K562 (cell line): Measurements from ENCODE around the gene THOP1. TPM values are rescaled to one million over a fixed set of nuclear protein-coding genes. Genes with fewer than 3 reads are reported as not detected.

Experiments used
- ATAC-seq: fragments of 200-7000 bp; cut with Tn5 transposase; 3 replicates; pipeline ENCODE4 v1.9.1; 2020; ENCODE audit warnings: moderate library complexity
- BruUV-seq: library from RNA; stranded (reverse); fragments of 400-500 nt; replicated peaks from 2 replicates; lab custom pipeline; 2021; lab: Mats Ljungman, UMichigan
- CTCF ChIA-PET: fragments of 300-600 bp; formaldehyde crosslinking; extraction: SDS; loops from one replicate; lab custom pipeline; 2021; ENCODE audit warnings: low intra/inter-chr PET ratio; lab: Yijun Ruan, JAX
- POLR2A ChIA-PET: fragments of 300-600, 350-650 bp; sonication (Branson Sonifier 250); formaldehyde crosslinking; extraction: SDS; loops from one replicate; lab custom pipeline; 2021; ENCODE audit warnings: antibody characterized with exemption, inconsistent platforms; lab: Yijun Ruan, JAX
- DNase-seq, 4 experiments: peaks; one replicate each; pipeline versions ENCODE4 v3.0.0 to v3.0.0-alpha.2; 2011 to 2018; ENCODE audit warnings: low spot score in 3 of 4, mixed read lengths in 3 of 4; ENCODE audit errors: extremely low read depth in 1 of 4
- FAIRE-seq: peaks from 2 replicates; lab custom pipeline; 2011; peaks lifted over from hg19 to GRCh38; lab: Jason Lieb, UNC
- H2AFZ ChIP-seq: 2 replicates; pipeline ENCODE4 v1.6.0; 2011; ENCODE audit warnings: low read depth, low read length, control low read depth, inconsistent platforms
- H3K27ac ChIP-seq: fragments of 200-600 bp; 3 replicates; pipeline ENCODE4 v1.8.0; 2011; ENCODE audit warnings: low read depth, mild to moderate bottlenecking, control low read depth, inconsistent platforms, low read length, moderate library complexity, mixed read lengths; ENCODE audit errors: extremely low read depth
- H3K27me3 ChIP-seq, 2 experiments: fragments of 300-600 bp in 1 of 2; 2 replicates in 1 of 2; 3 replicates in 1 of 2; pipeline versions ENCODE4 v1.6.0 to v1.8.0; 2011; ENCODE audit warnings: inconsistent platforms in 2 of 2, low read length in 2 of 2, mild to moderate bottlenecking in 1 of 2, mixed read lengths in 1 of 2, moderate library complexity in 1 of 2; ENCODE audit not compliant: control insufficient read depth in 2 of 2, insufficient read depth in 2 of 2
- H3K36me3 ChIP-seq: fragments of 300-600 bp; 3 replicates; pipeline ENCODE4 v1.8.0; 2011; ENCODE audit warnings: mild to moderate bottlenecking, low read length, inconsistent platforms; ENCODE audit not compliant: control insufficient read depth, insufficient read depth
- H3K4me1 ChIP-seq, 2 experiments: fragments of 200-600 bp in 1 of 2; replicated peaks in 1 of 2; 2 replicates in 1 of 2; 3 replicates in 1 of 2; pipeline versions ENCODE4 v1.5.1 to v1.8.0; 2011; ENCODE audit warnings: inconsistent platforms in 2 of 2, low read length in 2 of 2, mild to moderate bottlenecking in 1 of 2, mixed read lengths in 1 of 2, moderate library complexity in 1 of 2; ENCODE audit not compliant: control insufficient read depth in 2 of 2, insufficient read depth in 2 of 2
- H3K4me2 ChIP-seq: 2 replicates; pipeline ENCODE4 v1.6.1; 2011; ENCODE audit warnings: low read length, control low read depth, inconsistent platforms, mixed read lengths; ENCODE audit not compliant: insufficient read depth
- H3K4me3 ChIP-seq: fragments of 200-600 bp; sonication (generic), shearing (Covaris generic); 2 replicates; pipeline ENCODE4 v1.5.1; 2016; ENCODE audit warnings: control low read depth, inconsistent platforms
- H3K79me2 ChIP-seq: fragments of 200-600 bp; 3 replicates; pipeline ENCODE4 v1.8.0; 2011; ENCODE audit warnings: low read length, inconsistent platforms; ENCODE audit not compliant: control insufficient read depth, insufficient read depth
- H3K9ac ChIP-seq, 2 experiments: 2 replicates each; pipeline versions ENCODE4 v1.6.0 to v1.6.1; 2011; ENCODE audit warnings: low read depth in 2 of 2, low read length in 2 of 2, control low read depth in 1 of 2, inconsistent platforms in 1 of 2, mild to moderate bottlenecking in 1 of 2, mixed read lengths in 1 of 2; ENCODE audit not compliant: insufficient read depth in 1 of 2
- H3K9me1 ChIP-seq: one replicate; pipeline ENCODE4 v1.6.0; 2011; ENCODE audit warnings: inconsistent platforms, mild to moderate bottlenecking, low read length, moderate library complexity; ENCODE audit not compliant: control insufficient read depth, insufficient read depth
- H3K9me3 ChIP-seq: replicated peaks from 2 replicates; pipeline ENCODE4 v1.5.1; 2011; ENCODE audit warnings: low read depth, low read length, inconsistent platforms; ENCODE audit not compliant: control insufficient read depth, insufficient read depth
- H4K20me1 ChIP-seq: replicated peaks from 2 replicates; pipeline ENCODE4 v1.6.1; 2011; ENCODE audit warnings: low read length, inconsistent platforms, mixed read lengths; ENCODE audit not compliant: control insufficient read depth, insufficient read depth
- ASH1L ChIP-seq: fragments of 450-650 bp; IDR thresholded peaks from 2 replicates; pipeline ENCODE4 v1.6.1; 2018; ENCODE audit warnings: borderline replicate concordance, mild to moderate bottlenecking, low read depth; ENCODE audit not compliant: partially characterized antibody
- DIDO1 ChIP-seq: fragments of 450-650 bp; IDR thresholded peaks from 2 replicates; pipeline ENCODE4 v1.6.1; 2016; ENCODE audit warnings: low read depth, missing biosample characterization, missing genetic modification characterization
- DPF2 ChIP-seq: fragments of 450-650 bp; IDR thresholded peaks from 2 replicates; pipeline ENCODE4 v1.6.1; 2016
- HLTF ChIP-seq: fragments of 450-650 bp; IDR thresholded peaks from 2 replicates; pipeline ENCODE4 v1.6.1; 2016
- MAZ ChIP-seq, 2 experiments: fragments of 450-650 bp in 1 of 2; sonication (generic) in 1 of 2; formaldehyde crosslinking; IDR thresholded peaks in 1 of 2; conservative IDR thresholded peaks in 1 of 2; 2 replicates each; pipeline versions ENCODE4 v1.4.0 to v1.5.0; 2020; ENCODE audit warnings: mild to moderate bottlenecking in 1 of 2, missing genetic modification reagents in 1 of 2
- MBD2 ChIP-seq: sonication (generic); IDR thresholded peaks from 2 replicates; pipeline ENCODE4 v1.6.1; 2016; ENCODE audit warnings: low read depth, borderline replicate concordance
- NCOA4 ChIP-seq: fragments of 450-650 bp; IDR thresholded peaks from 2 replicates; pipeline ENCODE4 v1.6.1; 2018; ENCODE audit warnings: mild to moderate bottlenecking; ENCODE audit not compliant: partially characterized antibody
- SUPT5H ChIP-seq: fragments of 450-650 bp; IDR thresholded peaks from 2 replicates; pipeline ENCODE4 v1.6.1; 2016
- ZNF239 ChIP-seq: fragments of 250-450 bp; sonication (Bioruptor Pico); IDR thresholded peaks from 2 replicates; pipeline ENCODE4 v1.4.0; 2020; ENCODE audit warnings: mild to moderate bottlenecking
- WGBS: fragments of 100-300 bp; shearing (Covaris generic); methylation state at CpG from one replicate; pipeline ENCODE4 v1.1.6; 2016; ENCODE audit warnings: low coverage, mixed read lengths; ENCODE audit not compliant: insufficient coverage; ENCODE audit errors: missing lambda C conversion rate; 5-methylcytosine and 5-hydroxymethylcytosine counted together
- in situ Hi-C: fragments of 300-500 bp; cut with MboI; formaldehyde crosslinking; loops from 4 replicates; pipeline ENCODE4 v1.15.0; 2018; ENCODE audit warnings: inconsistent platforms, mixed read lengths
- intact Hi-C: fragments of 100-400 bp; cut with micrococcal nuclease; formaldehyde crosslinking; loops from 2 replicates; pipeline ENCODE4 v1.14.2; 2022
- polyA plus RNA-seq, 8 experiments: library from polyadenylated mRNA; depleted of rRNA in 4 of 8; stranded (reverse) in 5 of 8; unstranded in 3 of 8; fragments of >200 nt; fragmentation: Nextera tagmentation in 2 of 8; fragmentation: Illumina TruSeq in 1 of 8; extraction: Ambion mirVana in 2 of 8; extraction: Trizol in 1 of 8; gene quantifications; 2 replicates each; pipeline versions ENCODE4 v1.2.1 to v1.2.3, GENCODE V29; 2011 to 2014; ENCODE audit warnings: inconsistent platforms in 1 of 8, missing spikeins in 1 of 8
- total RNA-seq, 7 experiments: library from RNA; depleted of rRNA in 6 of 7; stranded (reverse); fragments of >200 nt in 6 of 7; fragmentation: Illumina TruSeq in 2 of 7; extraction: Trizol in 2 of 7; gene quantifications; 2 replicates each; pipeline versions ENCODE4 v1.2.1 to v1.2.3, GENCODE V29; 2011 to 2021; ENCODE audit warnings: low replicate concordance in 1 of 7
- TF ChIP-seq, protein P1 (sequence below), 2 experiments: fragments of 450-650 bp in 1 of 2; sonication (generic) in 1 of 2; formaldehyde crosslinking in 1 of 2; IDR thresholded peaks in 1 of 2; conservative IDR thresholded peaks in 1 of 2; 2 replicates each; pipeline versions ENCODE4 v1.6.1 to v1.8.1; 2016 to 2023; ENCODE audit warnings: mild to moderate bottlenecking in 2 of 2, moderate library complexity in 2 of 2, inconsistent platforms in 1 of 2, missing genetic modification reagents in 1 of 2
- TF ChIP-seq, protein P2 (sequence below): IDR thresholded peaks from 2 replicates; pipeline ENCODE4 v1.6.1; 2011; ENCODE audit warnings: borderline replicate concordance, low read depth, mild to moderate bottlenecking, moderate library complexity, low read length; ENCODE audit not compliant: insufficient read depth, poor library complexity, severe bottlenecking

The THOP1 gene
- total and polyA plus RNA-seq, 9 of the 15 experiments (the other 6 are each of a cell fraction or from before 2014, with no cell fraction given): 1.3 to 255 (median 96.1) TPM

DNA sequence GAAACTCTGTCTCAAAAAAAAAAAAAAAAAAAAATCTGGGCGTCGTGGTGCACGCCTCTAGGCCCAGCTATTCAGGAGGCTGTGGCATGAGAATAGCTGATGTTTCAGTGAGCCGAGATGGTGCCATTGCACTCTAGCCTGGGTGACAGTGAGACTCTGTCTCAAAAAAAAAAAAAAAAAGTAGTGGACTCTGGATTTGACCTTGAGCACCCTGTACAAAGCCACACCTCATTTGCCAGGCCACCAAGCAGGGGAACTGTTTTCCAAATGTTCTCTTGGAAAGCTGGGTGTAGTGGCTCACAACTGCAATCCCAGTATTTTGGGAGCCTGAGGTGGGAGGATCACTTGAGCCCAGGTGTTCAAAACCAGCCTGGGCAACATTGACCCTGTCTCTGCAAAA lies 52.1 kb downstream of the THOP1 start (continued):
- no peak for TF ChIP-seq MBD2
- TF ChIP-seq, protein P1, sequence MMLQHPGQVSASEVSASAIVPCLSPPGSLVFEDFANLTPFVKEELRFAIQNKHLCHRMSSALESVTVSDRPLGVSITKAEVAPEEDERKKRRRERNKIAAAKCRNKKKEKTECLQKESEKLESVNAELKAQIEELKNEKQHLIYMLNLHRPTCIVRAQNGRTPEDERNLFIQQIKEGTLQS (IDR thresholded peaks at IDR 0.05): no peak
- TF ChIP-seq, protein P1 (CRISPR knock-in tag; conservative IDR thresholded peaks at IDR 0.05): no peak

DNA sequence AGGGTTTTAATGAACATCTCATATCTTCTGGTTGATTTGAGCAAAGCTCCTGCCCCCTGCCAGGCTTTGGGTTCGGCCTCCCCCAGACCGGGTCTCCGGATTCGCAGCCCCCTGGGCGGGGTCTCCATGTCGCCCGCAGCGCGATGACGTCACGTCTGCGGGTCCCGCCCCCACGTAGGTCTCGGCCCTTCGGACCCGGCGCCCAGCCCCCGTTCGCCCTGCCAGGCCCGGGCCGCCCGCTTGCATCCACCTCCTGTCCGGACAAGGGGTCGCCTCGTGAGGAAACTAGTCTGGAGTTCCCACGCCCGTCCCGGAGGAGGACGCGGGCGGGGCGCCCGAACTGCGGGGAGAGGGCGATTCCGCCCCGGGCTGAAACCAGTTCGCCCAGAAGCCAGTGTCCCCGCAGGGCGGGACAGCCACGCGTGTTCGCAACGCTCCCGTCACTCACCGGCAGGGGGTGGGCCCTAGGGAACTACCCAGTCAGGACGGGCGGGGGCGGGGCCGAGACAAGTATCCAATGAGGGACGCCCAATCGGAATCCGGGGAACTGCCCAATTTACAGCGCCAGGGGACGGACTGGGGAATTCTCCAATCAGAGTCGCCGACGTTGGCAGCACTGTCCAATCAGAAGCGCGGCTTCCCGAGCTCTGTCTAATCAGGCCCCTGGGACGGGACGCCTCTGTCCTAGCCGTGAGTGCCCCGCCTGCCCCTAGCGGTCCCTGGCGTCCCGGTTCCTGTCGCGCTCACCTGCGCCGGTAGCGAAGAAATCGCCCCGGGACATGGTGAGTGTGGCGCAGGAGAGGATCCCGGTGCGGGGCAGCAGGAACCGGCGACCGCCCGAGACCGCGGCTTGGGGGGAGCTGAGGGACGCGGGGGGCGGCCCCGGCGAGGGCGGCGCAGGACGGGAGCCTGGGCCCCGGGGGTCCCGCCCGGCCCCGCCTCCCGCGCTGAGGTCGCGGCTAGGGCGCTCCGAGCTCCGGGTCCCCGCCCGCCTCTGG lies 55.8 kb downstream of the THOP1 start, which contains the start of gene ZNF555:
Gene ZNF555, plus strand, starts transcription at position 682 of the 998 bp plus-strand sequence. Its CDS starts 98 bp downstream, at position 780.
- H2AFZ ChIP-seq: peak within 1 kb of the TSS; percentile 94
- H3K4me3 ChIP-seq: peak within 1 kb of the TSS; percentile 83
- BruUV-seq: TSS peak; percentile 53
- ChIA-PET CTCF (interaction anchor here (0.5 to 0.7 kb wide), 2 partner anchors 332 to 431 kb away, joined by 3 read pairs; no protein-coding TSS in a partner anchor), POLR2A (interaction anchor here (0.6 to 1.3 kb wide), 10 partner anchors 14 to 110 kb away, joined by 3 to 6 read pairs (median 4); partner anchors contain the start of gene THOP1)
- FAIRE-seq (peak; percentile 99), DNase-seq (peak; percentile 99 to 100 (median 99)), ATAC-seq (peak; percentile 100)
- H4K20me1 ChIP-seq: no peaks in the 10 kb centered on the region
- no peaks in the 10 kb centered on the region for H3K9me1 ChIP-seq
- intact Hi-C loops (loop anchor here (1.0 kb wide), 1 partner anchor 109 kb away; no protein-coding TSS in a partner anchor), in situ Hi-C loops (no loop called here)
- peak within 1 kb of the TSS; percentile 87 for H3K4me2 ChIP-seq
- H3K9me3 ChIP-seq: peaks cover 7% of the 10 kb centered on the region
- H3K79me2 ChIP-seq: peaks cover 8% of the 10 kb centered on the region; the same call in 2 of the 3 replicates
- under 1% methylated on average over 55 of the region's 106 CpGs for WGBS
- H3K27ac ChIP-seq: peak within 1 kb of the TSS; percentile 96
- peaks cover 6 to 24% of the 10 kb centered on the region in 2 experiments; a peak in 4 of 5 replicates for H3K4me1 ChIP-seq
- no peaks in the 10 kb centered on the region for H3K27me3 ChIP-seq
- peak within 1 kb of the TSS; percentile 90 to 98 for H3K9ac ChIP-seq
- no peaks in the 10 kb centered on the region for H3K36me3 ChIP-seq
- TF ChIP-seq DPF2 (peak; percentile 48; the same call in 1 of the 2 replicates), ASH1L (peak; percentile 98), NCOA4 (no peak), MAZ (CRISPR knock-in tag; conservative IDR thresholded peaks at IDR 0.05 in 1 of 2, IDR thresholded peaks at IDR 0.05 in 1 of 2) (peak; percentile 50 to 62; a peak in 3 of 4 replicates), HLTF (0 out of 2 replicates have a peak, but pooled peaks have one; percentile 46), DIDO1 (tag) (no peak), ZNF239 (CRISPR knock-in tag) (no peak), SUPT5H (peak; percentile 69)
- TF ChIP-seq, protein P2, sequence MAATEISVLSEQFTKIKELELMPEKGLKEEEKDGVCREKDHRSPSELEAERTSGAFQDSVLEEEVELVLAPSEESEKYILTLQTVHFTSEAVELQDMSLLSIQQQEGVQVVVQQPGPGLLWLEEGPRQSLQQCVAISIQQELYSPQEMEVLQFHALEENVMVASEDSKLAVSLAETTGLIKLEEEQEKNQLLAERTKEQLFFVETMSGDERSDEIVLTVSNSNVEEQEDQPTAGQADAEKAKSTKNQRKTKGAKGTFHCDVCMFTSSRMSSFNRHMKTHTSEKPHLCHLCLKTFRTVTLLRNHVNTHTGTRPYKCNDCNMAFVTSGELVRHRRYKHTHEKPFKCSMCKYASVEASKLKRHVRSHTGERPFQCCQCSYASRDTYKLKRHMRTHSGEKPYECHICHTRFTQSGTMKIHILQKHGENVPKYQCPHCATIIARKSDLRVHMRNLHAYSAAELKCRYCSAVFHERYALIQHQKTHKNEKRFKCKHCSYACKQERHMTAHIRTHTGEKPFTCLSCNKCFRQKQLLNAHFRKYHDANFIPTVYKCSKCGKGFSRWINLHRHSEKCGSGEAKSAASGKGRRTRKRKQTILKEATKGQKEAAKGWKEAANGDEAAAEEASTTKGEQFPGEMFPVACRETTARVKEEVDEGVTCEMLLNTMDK: peak; percentile 95
